Neuronal stem cell (in vitro differentiated cells): ENCODE results near the gene BICD1.
A peak's percentile ranks its signal among the peaks of the same experiment; 100 is the strongest.

Experiments used
- DNase-seq: peaks from one replicate; pipeline ENCODE4 v3.0.0-alpha.2; 2013; ENCODE audit warnings: low spot score
- H2AFZ ChIP-seq: one replicate; pipeline ENCODE4 v1.6.1; 2013; ENCODE audit warnings: mild to moderate bottlenecking, low read length, inconsistent platforms
- H2AK5ac ChIP-seq: 2 replicates; pipeline ENCODE4 v1.6.1; 2013; ENCODE audit warnings: low read depth, mild to moderate bottlenecking, inconsistent platforms, low read length, moderate library complexity, mixed read lengths
- H2BK120ac ChIP-seq: 2 replicates; pipeline ENCODE4 v1.6.1; 2013; ENCODE audit warnings: low read depth, mild to moderate bottlenecking, inconsistent platforms, low read length, moderate library complexity, mixed read lengths
- H2BK12ac ChIP-seq: one replicate; pipeline ENCODE4 v1.6.1; 2013; ENCODE audit warnings: low read length, inconsistent platforms
- H2BK15ac ChIP-seq: 2 replicates; pipeline ENCODE4 v1.6.1; 2013; ENCODE audit warnings: mild to moderate bottlenecking, low read length, inconsistent platforms, mixed read lengths
- H2BK5ac ChIP-seq: one replicate; pipeline ENCODE4 v1.6.1; 2013; ENCODE audit warnings: inconsistent platforms, mild to moderate bottlenecking, low read length, moderate library complexity
- H3K14ac ChIP-seq: one replicate; pipeline ENCODE4 v1.6.1; 2013; ENCODE audit warnings: low read length, inconsistent platforms
- H3K18ac ChIP-seq: 2 replicates; pipeline ENCODE4 v1.6.1; 2013; ENCODE audit warnings: low read length, inconsistent platforms
- H3K23ac ChIP-seq: 2 replicates; pipeline ENCODE4 v1.6.1; 2013; ENCODE audit warnings: low read depth, mild to moderate bottlenecking, mixed read lengths, low read length, inconsistent platforms; ENCODE audit not compliant: poor library complexity
- H3K27ac ChIP-seq: replicated peaks from 3 replicates; pipeline ENCODE4 v1.5.1; 2013; ENCODE audit warnings: low read length, inconsistent platforms
- H3K27me3 ChIP-seq, 3 experiments: 2 replicates each; pipeline ENCODE4 v1.6.1; 2013; ENCODE audit warnings: low read length in 3 of 3, mild to moderate bottlenecking in 2 of 3, inconsistent platforms in 1 of 3, low read depth in 1 of 3, mixed read lengths in 1 of 3, moderate library complexity in 1 of 3; ENCODE audit not compliant: control insufficient read depth in 3 of 3, insufficient read depth in 3 of 3
- H3K36me3 ChIP-seq, 2 donors: replicated peaks in 1 of 2; 2 replicates each; pipeline ENCODE4 v1.6.1; 2013; ENCODE audit warnings: low read length in 2 of 2; ENCODE audit not compliant: control insufficient read depth in 2 of 2, insufficient read depth in 2 of 2
- H3K4ac ChIP-seq: 2 replicates; pipeline ENCODE4 v1.6.1; 2013; ENCODE audit warnings: inconsistent platforms, mild to moderate bottlenecking, low read length, moderate library complexity
- H3K4me1 ChIP-seq, 2 donors: 1 replicate in 1 of 2; 2 replicates in 1 of 2; pipeline ENCODE4 v1.6.1; 2013; ENCODE audit warnings: low read length in 2 of 2, low read depth in 1 of 2; ENCODE audit not compliant: control insufficient read depth in 2 of 2, insufficient read depth in 1 of 2
- H3K4me2 ChIP-seq: one replicate; pipeline ENCODE4 v1.6.1; 2013; ENCODE audit warnings: mild to moderate bottlenecking, low read length, inconsistent platforms; ENCODE audit not compliant: insufficient read depth, poor library complexity, severe bottlenecking
- H3K4me3 ChIP-seq, 2 donors: 2 replicates each; pipeline ENCODE4 v1.5.1; 2013; ENCODE audit warnings: low read length in 2 of 2, mild to moderate bottlenecking in 2 of 2, inconsistent platforms in 1 of 2, moderate library complexity in 1 of 2
- H3K79me1 ChIP-seq: one replicate; pipeline ENCODE4 v1.6.1; 2013; ENCODE audit warnings: low read depth, mild to moderate bottlenecking, inconsistent platforms, low read length, moderate library complexity
- H3K9ac ChIP-seq: one replicate; pipeline ENCODE4 v1.6.1; 2013; ENCODE audit warnings: mild to moderate bottlenecking, low read depth, low read length, inconsistent platforms; ENCODE audit not compliant: poor library complexity
- H3K9me3 ChIP-seq, 2 donors: replicated peaks in 1 of 2; 2 replicates each; pipeline versions ENCODE3 to v1.6.1; 2013; ENCODE audit warnings: low read length in 2 of 2, mild to moderate bottlenecking in 2 of 2, inconsistent platforms in 1 of 2, low read depth in 1 of 2, mixed read lengths in 1 of 2, moderate library complexity in 1 of 2; ENCODE audit not compliant: control insufficient read depth in 2 of 2, insufficient read depth in 1 of 2
- H4K8ac ChIP-seq: one replicate; pipeline ENCODE4 v1.6.1; 2013; ENCODE audit warnings: low read depth, mild to moderate bottlenecking, inconsistent platforms, low read length, moderate library complexity
- H4K91ac ChIP-seq: one replicate; pipeline ENCODE4 v1.6.1; 2013; ENCODE audit warnings: low read length, low read depth, mild to moderate bottlenecking, inconsistent platforms; ENCODE audit not compliant: poor library complexity
- WGBS, 2 donors: extraction: QIAGEN DNeasy Blood & Tissue Kit; methylation state at CpG; one replicate each; pipeline ENCODE4 v1.1.7; 2013; ENCODE audit warnings: missing lambda C conversion rate in 2 of 2, mixed read lengths in 1 of 2; ENCODE audit not compliant: insufficient read length in 2 of 2, insufficient replicate concordance in 1 of 2; ENCODE audit errors: extremely low coverage in 2 of 2; 5-methylcytosine and 5-hydroxymethylcytosine counted together

BICD1 gene

DNA sequence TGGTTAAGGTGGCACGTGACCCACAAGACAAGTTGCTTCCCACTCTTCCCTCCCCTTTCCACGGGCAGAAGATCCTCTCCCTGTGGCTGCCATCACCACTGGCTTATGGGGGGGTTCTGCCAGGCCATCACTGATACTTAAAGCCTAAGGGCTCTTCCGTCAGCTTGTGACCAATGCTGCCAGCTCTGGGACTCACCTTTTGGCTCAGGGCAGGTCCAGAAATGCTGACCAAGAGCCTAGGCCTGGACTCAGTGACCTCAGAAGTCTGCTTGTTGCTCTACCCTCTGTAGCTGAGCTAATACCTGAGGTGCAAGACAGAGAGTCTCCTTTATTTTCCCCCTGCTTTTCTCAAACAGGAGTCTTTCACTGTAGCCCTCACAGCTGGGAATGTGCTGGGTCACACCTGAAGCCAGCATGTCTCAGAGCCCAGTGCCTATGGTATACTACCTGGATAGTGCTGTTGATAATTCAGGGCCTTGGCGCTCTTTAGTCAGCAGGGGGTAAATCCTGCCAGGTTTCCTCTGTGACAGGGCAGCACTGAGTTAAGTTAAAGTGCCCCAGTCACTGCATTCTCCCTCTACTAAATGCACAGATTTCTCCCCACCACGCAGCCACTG is 312.4 kb downstream of the BICD1 start:
- H3K4me2 ChIP-seq: no peak overlapping the region
- H3K79me1 ChIP-seq: no peaks in the 10 kb centered on the region
- no peaks in the 10 kb centered on the region for H3K27me3 ChIP-seq
- H2AK5ac ChIP-seq: no peak overlapping the region
- H3K36me3 ChIP-seq: no peaks in the 10 kb centered on the region
- H3K14ac ChIP-seq: no peak overlapping the region
- peak overlapping the region; percentile 6 for H2AFZ ChIP-seq
- H3K23ac ChIP-seq: no peak overlapping the region
- no peak overlapping the region for H3K9ac ChIP-seq
- no peak overlapping the region for H2BK12ac ChIP-seq
- no peak overlapping the region for H3K27ac ChIP-seq
- no peak overlapping the region for H2BK5ac ChIP-seq
- no peak overlapping the region for H3K4ac ChIP-seq
- peaks cover 0 to 4% of the 10 kb centered on the region in 2 donors for H3K4me1 ChIP-seq
- no peak overlapping the region for H3K4me3 ChIP-seq
- H3K18ac ChIP-seq: peak overlapping the region; percentile 73
- H2BK120ac ChIP-seq: no peak overlapping the region
- peaks cover 0 to 10% of the 10 kb centered on the region in 2 donors for H3K9me3 ChIP-seq
- no peak overlapping the region for H2BK15ac ChIP-seq
- WGBS, 2 donors: no CpG with 5 or more reads among the region's 5 CpGs
- H4K8ac ChIP-seq: no peak overlapping the region
- DNase-seq: no peak
- H4K91ac ChIP-seq: no peak overlapping the region

DNA sequence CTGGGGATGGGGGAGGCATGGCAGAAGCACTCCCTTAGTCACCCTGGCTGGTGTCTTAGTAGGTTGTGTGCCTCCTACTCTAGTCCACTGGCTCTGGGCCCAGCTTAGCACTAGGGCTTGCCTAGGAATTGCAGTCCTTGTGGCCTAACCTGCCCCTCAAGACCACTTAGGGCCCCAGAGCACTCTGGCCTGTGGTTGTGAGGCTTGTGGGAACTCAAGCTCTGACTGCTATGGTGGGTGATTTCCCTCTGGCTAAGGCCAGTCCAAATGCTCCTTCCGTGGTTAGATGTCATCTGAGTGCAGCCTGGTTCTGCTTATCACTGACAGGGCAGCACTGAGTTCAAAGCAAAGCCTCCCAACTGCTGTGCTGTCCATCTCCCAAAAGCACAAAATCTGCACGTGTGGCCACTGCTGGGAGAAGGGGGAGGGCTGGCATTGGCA is 312.9 kb downstream of the BICD1 start:
- Histone ChIP-seq H2BK120ac (no peak overlapping the region), H3K27me3 (no peaks in the 10 kb centered on the region), H2AK5ac (no peak overlapping the region), H3K4me3 (no peak overlapping the region), H3K4ac (no peak overlapping the region), H2BK15ac (no peak overlapping the region), H3K4me1 (peaks cover 0 to 4% of the 10 kb centered on the region in 2 donors), H3K9ac (no peak overlapping the region), H2BK12ac (peak overlapping the region; percentile 9), H3K23ac (no peak overlapping the region), H3K79me1 (no peaks in the 10 kb centered on the region), H4K8ac (no peak overlapping the region), H2AFZ (peak overlapping the region; percentile 6), H2BK5ac (no peak overlapping the region), H3K36me3 (no peaks in the 10 kb centered on the region), H3K14ac (no peak overlapping the region), H4K91ac (no peak overlapping the region), H3K18ac (peak overlapping the region; percentile 73), H3K9me3 (peaks cover 0 to 10% of the 10 kb centered on the region in 2 donors), H3K27ac (no peak overlapping the region), H3K4me2 (no peak overlapping the region)
- WGBS, 2 donors: no CpG with 5 or more reads among the region's 2 CpGs
- DNase-seq: no peak

DNA sequence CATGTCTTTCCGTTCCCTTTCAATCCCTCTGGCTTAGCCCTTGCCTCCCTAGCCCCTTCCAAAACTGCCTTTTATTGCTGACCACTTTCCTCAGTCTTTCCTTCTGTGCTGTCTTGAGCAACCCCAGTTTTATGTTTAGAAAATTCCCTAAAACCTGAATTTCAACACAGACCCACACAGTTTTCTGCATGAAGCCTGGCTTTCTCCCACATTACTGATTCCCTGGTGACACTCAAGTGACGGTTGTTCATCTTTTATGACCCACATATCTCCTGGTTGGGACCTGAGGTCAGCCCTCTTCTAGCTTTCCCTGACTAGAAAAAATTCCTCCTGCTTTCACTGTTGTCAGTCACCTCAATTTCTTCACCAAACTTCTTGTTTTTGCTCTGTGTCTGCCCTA is 313.7 kb downstream of the BICD1 start:
- no peak overlapping the region for H2AK5ac ChIP-seq
- no CpG with 5 or more reads among the region's 2 CpGs for WGBS, 2 donors
- no peak overlapping the region for H2BK12ac ChIP-seq
- no peaks in the 10 kb centered on the region for H3K36me3 ChIP-seq
- H4K8ac ChIP-seq: no peak overlapping the region
- H3K4ac ChIP-seq: no peak overlapping the region
- H3K23ac ChIP-seq: no peak overlapping the region
- H3K9me3 ChIP-seq: peaks cover 0 to 10% of the 10 kb centered on the region in 2 donors
- no peak overlapping the region for H3K27ac ChIP-seq
- H2BK5ac ChIP-seq: no peak overlapping the region
- H4K91ac ChIP-seq: no peak overlapping the region
- H3K9ac ChIP-seq: no peak overlapping the region
- no peak overlapping the region for H3K4me3 ChIP-seq
- H3K4me1 ChIP-seq: peaks cover 0 to 4% of the 10 kb centered on the region in 2 donors
- no peak overlapping the region for H3K14ac ChIP-seq
- no peak overlapping the region for H3K4me2 ChIP-seq
- H2BK15ac ChIP-seq: no peak overlapping the region
- DNase-seq: no peak
- no peak overlapping the region for H2BK120ac ChIP-seq
- no peak overlapping the region for H3K18ac ChIP-seq
- H2AFZ ChIP-seq: no peak overlapping the region
- no peaks in the 10 kb centered on the region for H3K79me1 ChIP-seq
- no peaks in the 10 kb centered on the region for H3K27me3 ChIP-seq

DNA sequence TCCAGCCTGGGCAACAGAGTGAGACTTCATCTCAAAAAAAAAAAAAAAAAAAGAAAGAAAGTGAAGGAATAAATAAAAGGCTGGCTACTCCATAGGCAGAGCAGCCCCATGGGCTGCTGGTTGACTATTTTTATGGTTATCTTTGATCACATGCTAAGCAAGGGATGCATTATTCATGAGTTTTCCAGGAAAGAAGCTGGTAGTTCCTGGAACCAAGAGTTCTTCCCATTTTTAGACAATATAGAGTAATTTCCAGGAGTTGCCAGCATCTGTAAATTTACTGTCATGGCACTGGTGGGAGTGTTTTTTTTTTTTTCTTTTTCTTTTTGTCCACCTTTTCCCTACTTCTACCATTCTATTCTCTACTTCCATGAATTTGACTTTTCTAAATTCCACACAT is 316.9 kb downstream of the BICD1 start:
- H2BK5ac ChIP-seq: no peak overlapping the region
- no peak overlapping the region for H2BK120ac ChIP-seq
- no peak overlapping the region for H3K4me3 ChIP-seq
- no peak overlapping the region for H3K9ac ChIP-seq
- H3K14ac ChIP-seq: no peak overlapping the region
- no peak overlapping the region for H2AFZ ChIP-seq
- no peak overlapping the region for H2BK12ac ChIP-seq
- no peak for DNase-seq
- H3K27ac ChIP-seq: no peak overlapping the region
- H4K91ac ChIP-seq: no peak overlapping the region
- no peak overlapping the region for H3K4me2 ChIP-seq
- H3K4me1 ChIP-seq: peaks cover 0 to 4% of the 10 kb centered on the region in 2 donors
- H3K9me3 ChIP-seq: peaks cover 0 to 8% of the 10 kb centered on the region in 2 donors
- no peaks in the 10 kb centered on the region for H3K36me3 ChIP-seq
- no peak overlapping the region for H3K18ac ChIP-seq
- no peak overlapping the region for H3K4ac ChIP-seq
- no peak overlapping the region for H2AK5ac ChIP-seq
- H3K79me1 ChIP-seq: no peaks in the 10 kb centered on the region
- no peak overlapping the region for H3K23ac ChIP-seq
- no peak overlapping the region for H4K8ac ChIP-seq
- H2BK15ac ChIP-seq: no peak overlapping the region
- H3K27me3 ChIP-seq: no peaks in the 10 kb centered on the region
